Measurements from ENCODE around the gene ENO3.
"Not testable (repeated sequence)": the region's sequence is repeated elsewhere in the genome, so short reads cannot be mapped to it uniquely, and the experiment has no call there.

ENO3 gene

GRCh38 chr17:4950746-4951204, at the start of gene ENO3:
Gene ENO3, plus strand, starts transcription at chr17:4951119. Its CDS starts 711 bp downstream, at chr17:4951830.
- DNase-seq (ENCODE audit: low read depth in 2 of 2), result no peak

- no peak for DNase-seq (ENCODE audit: low read depth in 2 of 2)
Observed at GRCh38 chr17:4901648-4902344, 49.1 kb upstream of the ENO3 start.

DNA sequence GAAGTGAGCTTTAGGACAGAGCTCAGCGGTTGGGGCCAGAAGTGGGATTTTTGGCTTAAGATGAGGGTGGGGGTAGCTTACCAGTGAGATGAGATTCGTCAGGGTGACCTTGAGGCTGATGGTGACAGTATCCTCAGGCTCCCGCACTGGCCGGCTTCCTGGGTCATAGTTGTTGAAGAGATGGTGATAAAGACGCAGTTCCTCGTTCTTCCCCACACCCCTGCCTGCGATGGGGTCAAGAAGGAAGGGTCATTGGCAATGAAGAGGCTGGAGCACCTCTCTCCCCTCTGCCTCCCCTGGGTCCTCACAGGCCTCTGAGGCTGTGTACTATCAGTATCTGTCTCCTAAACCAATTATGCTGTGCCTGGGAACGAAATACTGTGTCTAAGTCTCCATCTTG, 48.4 kb upstream of the ENO3 start:
- no peak for DNase-seq (ENCODE audit: low read depth in 2 of 2)

- peak in 1 of 2 donors; percentile 55 for DNase-seq (ENCODE audit: low read depth in 2 of 2)
Observed at GRCh38 chr17:4903051-4903818, 47.7 kb upstream of the ENO3 start, which contains the start of gene CHRNE. Gene CHRNE, minus strand, starts transcription at chr17:4903098. Its CDS starts 35 bp downstream, at chr17:4903063.

GRCh38 chr17:4906642-4907041, 44.3 kb upstream of the ENO3 start:
- not testable (repeated sequence) for DNase-seq (ENCODE audit: low read depth in 2 of 2)

GRCh38 chr17:4908301-4908700, 42.6 kb upstream of the ENO3 start:
- no peak for DNase-seq (ENCODE audit: low read depth in 2 of 2)

GRCh38 chr17:4908711-4909496, 42.0 kb upstream of the ENO3 start:
- peak in 1 of 2 donors; percentile 46 for DNase-seq (ENCODE audit: low read depth in 2 of 2)

DNA sequence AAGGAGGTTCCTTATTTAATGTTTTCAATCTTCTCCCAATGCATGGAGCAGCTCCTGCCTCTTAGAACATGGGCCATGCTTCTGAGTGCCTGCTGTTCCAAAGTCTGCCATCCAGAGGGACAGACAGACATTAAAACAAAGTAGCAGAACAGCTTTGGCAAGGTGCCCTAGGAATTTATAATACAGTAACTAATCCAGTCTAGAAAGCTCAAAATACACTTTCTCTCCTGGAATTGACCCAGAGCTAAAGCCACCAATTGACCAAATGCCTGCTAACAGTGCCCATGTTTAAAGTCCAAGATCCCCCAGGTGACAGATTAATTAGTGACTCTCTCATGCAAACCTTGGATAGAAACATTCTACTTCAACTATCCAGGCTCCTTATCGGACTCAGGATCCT, 36.9 kb upstream of the ENO3 start:
- no peak for DNase-seq (ENCODE audit: low read depth in 2 of 2)

GRCh38 chr17:4914551-4914950, 36.4 kb upstream of the ENO3 start:
- DNase-seq (ENCODE audit: low read depth in 2 of 2), result not testable (repeated sequence)

- no peak for DNase-seq (ENCODE audit: low read depth in 2 of 2)
Observed at GRCh38 chr17:4919511-4920047, 31.3 kb upstream of the ENO3 start.

DNA sequence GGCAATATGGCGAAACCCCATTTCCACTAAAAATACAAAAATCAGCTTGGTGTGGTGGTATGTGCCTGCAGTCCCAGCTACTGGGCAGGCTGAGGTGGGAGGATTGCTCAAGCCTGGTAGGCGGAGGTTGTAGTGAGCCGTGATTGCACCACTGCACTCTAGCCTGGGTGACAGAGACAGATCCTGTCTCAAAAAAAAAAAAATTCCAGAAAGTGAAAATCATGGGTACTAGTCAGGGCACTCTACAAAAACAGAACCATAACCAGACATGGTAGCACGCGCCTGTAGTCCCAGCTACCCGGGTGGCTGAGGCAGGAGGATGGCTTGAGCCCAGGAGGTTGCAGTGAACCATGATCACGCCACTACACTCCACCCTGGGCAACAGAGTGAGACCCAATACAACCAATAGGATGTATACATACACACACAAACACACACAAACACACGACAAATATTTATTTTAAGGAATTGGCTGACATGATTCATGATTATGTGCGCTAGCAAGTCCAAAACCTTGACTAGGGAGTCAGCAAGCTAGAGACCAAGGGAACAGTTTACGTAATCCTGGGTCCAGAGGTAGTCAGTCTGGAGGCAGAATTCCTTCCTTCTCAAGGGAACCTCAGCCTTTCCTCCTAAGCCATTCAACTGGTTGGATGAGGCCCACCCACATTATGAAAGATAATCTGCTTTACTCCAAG, 30.4 kb upstream of the ENO3 start:
- no peak for DNase-seq (ENCODE audit: low read depth in 2 of 2)

GRCh38 chr17:4921320-4921719, 29.6 kb upstream of the ENO3 start:
- DNase-seq (ENCODE audit: low read depth in 2 of 2), result no peak

DNA sequence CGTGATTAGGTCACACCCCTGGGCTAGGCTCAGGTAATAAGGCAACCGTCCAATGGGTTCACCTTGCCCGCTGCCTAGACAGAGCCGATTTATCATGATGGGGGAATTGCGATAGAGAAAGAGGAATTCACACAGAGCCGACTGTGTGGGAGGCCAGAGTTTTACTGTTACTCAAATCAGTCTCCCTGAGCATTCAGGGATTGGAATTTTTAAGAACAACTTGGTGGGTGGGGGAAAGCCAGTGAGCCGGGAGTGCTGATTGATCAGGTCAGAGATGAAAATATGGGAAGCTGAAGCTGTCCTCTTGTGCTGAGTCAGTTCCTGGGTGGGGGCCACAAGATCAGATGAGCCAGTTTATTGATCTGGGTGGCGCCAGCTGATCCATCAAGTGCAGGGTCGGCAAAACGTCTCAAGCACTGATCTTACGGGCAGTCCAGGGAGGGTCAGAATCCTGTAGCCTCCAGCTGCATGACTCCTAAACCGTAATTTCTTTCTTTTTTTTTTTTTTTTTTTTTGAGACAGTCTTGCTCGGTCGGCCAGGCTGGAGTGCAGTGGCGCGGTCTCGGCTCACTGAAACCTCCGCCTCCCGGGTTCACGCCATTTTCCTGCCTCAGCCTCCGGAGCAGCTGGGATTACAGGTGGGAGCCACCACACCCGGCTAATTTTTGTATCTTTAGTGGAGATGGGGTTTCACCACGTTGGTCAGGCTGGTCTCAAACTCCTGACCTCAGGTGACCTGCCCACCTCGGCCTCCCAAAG, 24.2 kb upstream of the ENO3 start:
- DNase-seq (ENCODE audit: low read depth in 2 of 2), result not testable (repeated sequence)

DNA sequence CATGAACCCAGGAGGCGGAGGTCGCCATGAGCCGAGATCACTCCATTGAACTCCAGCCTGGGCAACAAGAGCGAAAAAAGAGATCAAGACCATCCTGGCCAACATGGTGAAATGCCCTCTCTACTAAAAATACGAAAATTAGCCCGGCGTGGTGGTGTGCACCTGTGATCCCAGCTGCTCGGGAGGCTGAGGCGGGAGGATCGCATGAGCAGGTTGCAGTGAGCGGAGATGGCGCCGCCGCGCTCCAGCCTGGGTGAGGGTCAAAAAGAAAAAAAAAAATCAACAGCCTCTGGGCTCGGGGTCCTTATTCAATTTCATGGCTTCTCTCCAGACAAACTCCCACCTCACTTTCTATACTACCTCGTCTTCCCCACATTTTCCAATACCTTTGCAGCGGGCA, 22.0 kb upstream of the ENO3 start:
- DNase-seq (ENCODE audit: low read depth in 2 of 2), result no peak

- no peak for DNase-seq (ENCODE audit: low read depth in 2 of 2)
Observed at GRCh38 chr17:4931963-4932362, 19.0 kb upstream of the ENO3 start, which contains the start of gene GP1BA. Gene GP1BA, plus strand, starts transcription at chr17:4932277. Its CDS starts 328 bp downstream, at chr17:4932605.

GRCh38 chr17:4932756-4933155, 18.2 kb upstream of the ENO3 start:
- DNase-seq (ENCODE audit: low read depth in 2 of 2), result no peak

DNA sequence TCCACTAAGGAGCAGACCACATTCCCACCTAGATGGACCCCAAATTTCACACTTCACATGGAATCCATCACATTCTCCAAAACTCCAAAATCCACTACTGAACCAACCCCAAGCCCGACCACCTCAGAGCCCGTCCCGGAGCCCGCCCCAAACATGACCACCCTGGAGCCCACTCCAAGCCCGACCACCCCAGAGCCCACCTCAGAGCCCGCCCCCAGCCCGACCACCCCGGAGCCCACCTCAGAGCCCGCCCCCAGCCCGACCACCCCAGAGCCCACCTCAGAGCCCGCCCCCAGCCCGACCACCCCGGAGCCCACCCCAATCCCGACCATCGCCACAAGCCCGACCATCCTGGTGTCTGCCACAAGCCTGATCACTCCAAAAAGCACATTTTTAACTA, 17.3 kb upstream of the ENO3 start:
- DNase-seq (ENCODE audit: low read depth in 2 of 2), result no peak

- DNase-seq (ENCODE audit: low read depth in 2 of 2), result no peak
Observed at GRCh38 chr17:4934173-4934979, 16.5 kb upstream of the ENO3 start.

DNA sequence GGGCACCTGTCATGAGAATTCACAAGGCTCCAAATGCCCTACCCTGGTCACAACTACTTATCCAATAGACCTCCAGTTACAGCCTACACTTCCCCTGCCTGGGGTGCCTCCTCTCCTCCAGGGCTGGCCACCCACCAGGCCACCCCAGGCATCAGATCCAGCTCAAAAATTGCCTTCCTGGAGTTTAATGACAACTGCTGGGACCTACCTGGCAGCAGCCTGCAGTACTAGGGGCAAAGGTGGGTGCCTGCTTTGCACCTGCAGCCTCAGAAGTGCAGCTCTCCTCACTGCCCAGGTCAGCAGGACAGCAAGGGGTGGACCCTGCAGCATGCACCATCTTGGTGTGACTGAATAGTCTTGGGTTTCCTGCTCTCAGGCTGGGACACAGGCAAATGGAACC, 15.3 kb upstream of the ENO3 start:
- DNase-seq (ENCODE audit: low read depth in 2 of 2), result no peak

GRCh38 chr17:4936436-4936835, 14.5 kb upstream of the ENO3 start:
- DNase-seq (ENCODE audit: low read depth in 2 of 2), result no peak
